GM18526 (cell line): ENCODE measurements around the gene TBXAS1.

Source experiments
- POLR2A ChIP-seq: IDR thresholded peaks from 3 replicates; pipeline ENCODE4 v1.6.1; 2011; ENCODE audit not compliant: insufficient read length; ENCODE audit errors: extremely low read depth

Gene TBXAS1

GRCh38 chr7:139993169-139993568 lies 164.1 kb downstream of the TBXAS1 start:
- no peak for TF ChIP-seq POLR2A

GRCh38 chr7:139993592-139993991 lies 164.5 kb downstream of the TBXAS1 start:
- no peak for TF ChIP-seq POLR2A

- TF ChIP-seq POLR2A, result no peak
Observed at GRCh38 chr7:139994356-139994755, 165.3 kb downstream of the TBXAS1 start.

GRCh38 chr7:139995017-139995915 lies 166.2 kb downstream of the TBXAS1 start:
- TF ChIP-seq POLR2A, result no peak

- no peak for TF ChIP-seq POLR2A
Observed at GRCh38 chr7:139998572-139998971, 169.5 kb downstream of the TBXAS1 start.

GRCh38 chr7:139999516-139999915 lies 170.5 kb downstream of the TBXAS1 start:
- no peak for TF ChIP-seq POLR2A

- TF ChIP-seq POLR2A, result no peak
Observed at GRCh38 chr7:140000666-140001268, 171.7 kb downstream of the TBXAS1 start.

GRCh38 chr7:140003913-140004382 lies 174.9 kb downstream of the TBXAS1 start:
- TF ChIP-seq POLR2A, result no peak

GRCh38 chr7:140004672-140005071 lies 175.6 kb downstream of the TBXAS1 start:
- TF ChIP-seq POLR2A, result no peak

GRCh38 chr7:140005341-140005740 lies 176.3 kb downstream of the TBXAS1 start:
- no peak for TF ChIP-seq POLR2A

GRCh38 chr7:140005754-140006503 lies 176.9 kb downstream of the TBXAS1 start:
- no peak for TF ChIP-seq POLR2A

GRCh38 chr7:140006600-140006999 lies 177.5 kb downstream of the TBXAS1 start:
- no peak for TF ChIP-seq POLR2A

GRCh38 chr7:140007051-140007690 lies 178.1 kb downstream of the TBXAS1 start:
- no peak for TF ChIP-seq POLR2A

GRCh38 chr7:140008755-140009610 lies 179.9 kb downstream of the TBXAS1 start:
- TF ChIP-seq POLR2A, result no peak
